WI38 (cell line): ENCODE data around the gene GSTT4.
"Not testable (repeated sequence)": the region's sequence is repeated elsewhere in the genome, so short reads cannot be mapped to it uniquely, and the experiment has no call there.

Experiments
- H3K4me3 ChIP-seq: 2 replicates; pipeline ENCODE4 v1.5.1; 2011; ENCODE audit warnings: low read depth, mild to moderate bottlenecking, control low read depth, low read length
- CTCF ChIP-seq: IDR thresholded peaks from 2 replicates; pipeline ENCODE4 v1.5.1; 2012; ENCODE audit warnings: low read depth, mild to moderate bottlenecking, control low read depth, low read length

Gene GSTT4

GRCh38 chr22:24046024-24046423 is 40.8 kb upstream of the GSTT4 start:
- H3K4me3 ChIP-seq: no peak overlapping the region
- TF ChIP-seq CTCF: no peak

GRCh38 chr22:24043958-24044357 is 38.7 kb upstream of the GSTT4 start:
- H3K4me3 ChIP-seq: no peak overlapping the region
- TF ChIP-seq CTCF: no peak

GRCh38 chr22:24043465-24043864 is 38.2 kb upstream of the GSTT4 start:
- H3K4me3 ChIP-seq: not testable (repeated sequence)

- no peak overlapping the region for H3K4me3 ChIP-seq
- TF ChIP-seq CTCF: no peak
These were observed 35.7 kb upstream of the GSTT4 start for GRCh38 chr22:24040946-24041345.

GRCh38 chr22:24039046-24039445 is 33.8 kb upstream of the GSTT4 start:
- no peak for TF ChIP-seq CTCF
- no peak overlapping the region for H3K4me3 ChIP-seq

GRCh38 chr22:24037851-24038765 is 32.9 kb upstream of the GSTT4 start:
- no peak overlapping the region for H3K4me3 ChIP-seq
- no peak for TF ChIP-seq CTCF

- no peak for TF ChIP-seq CTCF
- no peak overlapping the region for H3K4me3 ChIP-seq
These were observed 30.0 kb upstream of the GSTT4 start for GRCh38 chr22:24035296-24035695.
